ENCODE data around the gene AGGF1. TPM values are rescaled to one million over a fixed set of nuclear protein-coding genes. Genes with fewer than 3 reads are reported as not detected.

Gene AGGF1
- total RNA-seq, 4 donors from 2014 or later: 30.6 to 69.6 (median 50.1) TPM

GRCh38 chr5:77080905-77081304, 50.7 kb downstream of the AGGF1 start:
- 74 to 85% methylated on average over 5 of the region's 5 CpGs for WGBS, 2 donors (ENCODE audit: low coverage in 1 of 2)
- Histone ChIP-seq H3K4me3 (no peak overlapping the region), H3K27me3 (no peaks in the 10 kb centered on the region), H3K4me1 (peaks cover 0 to 16% (median 9%) of the 10 kb centered on the region in 4 donors), H3K27ac (no peak overlapping the region), H3K36me3 (no peaks in the 10 kb centered on the region), H3K9me3 (no peaks in the 10 kb centered on the region)
- TF ChIP-seq CTCF (IDR thresholded peaks at IDR 0.05): no peak
- TF ChIP-seq EP300 (IDR thresholded peaks at IDR 0.05; ENCODE audit: low read depth): no peak
- TF ChIP-seq POLR2A (IDR thresholded peaks at IDR 0.05): no peak
- TF ChIP-seq POLR2AphosphoS5 (IDR thresholded peaks at IDR 0.05): no peak
- in situ Hi-C loops (cut with MboI; ENCODE audit: low pct_ligation_motif_present in 1 of 4, low pct_unique_long_range_greater_than_20kb in 1 of 4, low sequenced_read_pairs in 3 of 4) (no loop called here), intact Hi-C loops (cut with DNase I; ENCODE audit: low total_unique reads) (no loop called here)
- no peak for DNase-seq

DNA sequence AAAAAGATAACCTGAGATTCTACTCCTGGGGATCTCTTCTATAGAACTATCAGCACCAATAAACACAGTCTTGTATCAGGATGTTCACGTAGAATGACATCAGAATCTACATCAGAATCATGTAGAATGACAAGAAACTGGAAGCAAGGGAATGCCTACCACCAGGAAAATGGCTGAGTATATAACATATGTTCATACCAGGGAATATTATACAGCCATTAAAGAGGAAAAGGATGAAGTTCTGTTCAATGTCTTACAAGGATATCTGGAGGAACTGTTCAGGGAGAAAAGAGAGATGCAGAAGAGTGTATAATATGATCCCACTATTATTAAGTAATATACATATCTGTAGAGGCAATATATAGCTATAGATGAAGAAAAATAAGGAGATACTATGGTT, 52.1 kb downstream of the AGGF1 start:
- Histone ChIP-seq H3K36me3 (no peaks in the 10 kb centered on the region), H3K27ac (no peak overlapping the region), H3K4me1 (peaks cover 0 to 14% (median 6%) of the 10 kb centered on the region in 4 donors), H3K9me3 (no peaks in the 10 kb centered on the region), H3K4me3 (no peak overlapping the region), H3K27me3 (no peaks in the 10 kb centered on the region)
- no peak for TF ChIP-seq CTCF (IDR thresholded peaks at IDR 0.05)
- TF ChIP-seq EP300 (IDR thresholded peaks at IDR 0.05; ENCODE audit: low read depth): no peak
- TF ChIP-seq POLR2AphosphoS5 (IDR thresholded peaks at IDR 0.05): no peak
- no peak for TF ChIP-seq POLR2A (IDR thresholded peaks at IDR 0.05)
- intact Hi-C loops (cut with DNase I; ENCODE audit: low total_unique reads) (no loop called here), in situ Hi-C loops (cut with MboI; ENCODE audit: low pct_ligation_motif_present in 1 of 4, low pct_unique_long_range_greater_than_20kb in 1 of 4, low sequenced_read_pairs in 3 of 4) (no loop called here)
- DNase-seq: no peak
- 0 to 48% methylated on average over 1 of the region's 1 CpG for WGBS, 2 donors (ENCODE audit: low coverage in 1 of 2)

GRCh38 chr5:77083088-77083487, 52.9 kb downstream of the AGGF1 start:
- DNase-seq: no peak
- TF ChIP-seq EP300 (IDR thresholded peaks at IDR 0.05; ENCODE audit: low read depth): no peak
- no peak for TF ChIP-seq CTCF (IDR thresholded peaks at IDR 0.05)
- no peak for TF ChIP-seq POLR2A (IDR thresholded peaks at IDR 0.05)
- TF ChIP-seq POLR2AphosphoS5 (IDR thresholded peaks at IDR 0.05): no peak
- 74% methylated on average over 6 of the region's 6 CpGs; no CpG with 5 or more reads in 1 of the 2 donors for WGBS, 2 donors (ENCODE audit: low coverage in 1 of 2)
- no peak overlapping the region for H3K27ac ChIP-seq
- H3K4me3 ChIP-seq: no peak overlapping the region
- H3K36me3 ChIP-seq: no peaks in the 10 kb centered on the region
- intact Hi-C loops (cut with DNase I; ENCODE audit: low total_unique reads): no loop called here
- H3K9me3 ChIP-seq: no peaks in the 10 kb centered on the region
- no peaks in the 10 kb centered on the region for H3K27me3 ChIP-seq
- in situ Hi-C loops (cut with MboI; ENCODE audit: low pct_ligation_motif_present in 1 of 4, low pct_unique_long_range_greater_than_20kb in 1 of 4, low sequenced_read_pairs in 3 of 4): no loop called here
- peaks cover 7 to 16% (median 12%) of the 10 kb centered on the region in 4 donors for H3K4me1 ChIP-seq

GRCh38 chr5:77086368-77086688, 56.1 kb downstream of the AGGF1 start:
- in situ Hi-C loops (cut with MboI; ENCODE audit: low pct_ligation_motif_present in 1 of 4, low pct_unique_long_range_greater_than_20kb in 1 of 4, low sequenced_read_pairs in 3 of 4): no loop called here
- Histone ChIP-seq H3K27me3 (no peaks in the 10 kb centered on the region), H3K4me3 (peak overlapping the region; percentile 72 to 84 (median 81)), H3K27ac (peak overlapping the region; percentile 88 to 96 (median 93)), H3K4me1 (peaks cover 8 to 21% (median 15%) of the 10 kb centered on the region in 4 donors), H3K36me3 (no peaks in the 10 kb centered on the region), H3K9me3 (no peaks in the 10 kb centered on the region)
- intact Hi-C loops (cut with DNase I; ENCODE audit: low total_unique reads): no loop called here
- DNase-seq: no peak
- WGBS, 2 donors (ENCODE audit: low coverage in 1 of 2): 5% methylated on average over 6 of the region's 6 CpGs
- TF ChIP-seq CTCF (IDR thresholded peaks at IDR 0.05) (no peak), EP300 (IDR thresholded peaks at IDR 0.05; ENCODE audit: low read depth) (no peak), POLR2AphosphoS5 (IDR thresholded peaks at IDR 0.05) (no peak), POLR2A (IDR thresholded peaks at IDR 0.05) (no peak)

Data from transverse colon (tissue), 4 donors.